Testis (tissue), 3 donors: ENCODE data around the gene SIX1. TPM values are rescaled to one million over a fixed set of nuclear protein-coding genes. Genes with fewer than 3 reads are reported as not detected.

Source experiments
- DNase-seq: peaks from one replicate; pipeline ENCODE4 v3.0.0-alpha.2; 2019
- H3K27ac ChIP-seq, 2 donors: fragments of 200-600 bp; sonication (generic); one replicate each; pipeline ENCODE4 v1.5.1; 2019
- H3K27me3 ChIP-seq: fragments of 200-600 bp; sonication (generic); one replicate; pipeline ENCODE4 v1.5.1; 2019
- H3K36me3 ChIP-seq: fragments of 200-600 bp; sonication (generic); one replicate; pipeline ENCODE4 v1.5.1; 2017; ENCODE audit warnings: low read depth; ENCODE audit errors: missing control alignments
- H3K4me1 ChIP-seq: fragments of 200-600 bp; sonication (generic); one replicate; pipeline ENCODE4 v1.5.1; 2019
- H3K4me3 ChIP-seq, 2 donors: fragments of 200-600 bp; sonication (generic); one replicate each; pipeline ENCODE4 v1.5.1; 2017 to 2019
- H3K9me3 ChIP-seq: fragments of 200-600 bp; sonication (generic); one replicate; pipeline ENCODE4 v1.5.1; 2017
- POLR2A ChIP-seq: fragments of 450-650 bp; IDR thresholded peaks from one replicate; pipeline ENCODE4 v1.6.1; 2017; ENCODE audit warnings: antibody characterized with exemption, mild to moderate bottlenecking, moderate library complexity
- WGBS, 2 donors: methylation state at CpG; one replicate each; pipeline ENCODE4 v1.1.5; 2018; 5-methylcytosine and 5-hydroxymethylcytosine counted together
- intact Hi-C: fragments of 100-400 bp; cut with DNase I; formaldehyde crosslinking; loops from one replicate; pipeline ENCODE4 v1.15.1; 2023; ENCODE audit warnings: low total_unique reads
- polyA plus RNA-seq: library from polyadenylated mRNA; stranded (reverse); fragments of 350-450 nt; fragmentation: Illumina TruSeq; extraction: RNeasy Lipid Tissue Mini Kit (QIAGEN cat#74804); gene quantifications from one replicate; pipeline ENCODE4 v1.2.3, GENCODE V29; 2014; ENCODE audit warnings: low read depth, low replicate concordance; ENCODE audit not compliant: insufficient read depth
- total RNA-seq, 2 donors: library from RNA; depleted of rRNA; stranded (reverse); fragments of >200 nt; gene quantifications; one replicate each; pipeline ENCODE4 v1.2.3, GENCODE V29; 2016
- TF ChIP-seq, protein P1 (sequence below), 3 experiments: fragments of 450-650 bp in 2 of 3; fragments of 200-600 bp in 1 of 3; sonication (generic) in 1 of 3; IDR thresholded peaks; one replicate each; pipeline ENCODE4 v1.5.1; 2016 to 2019; ENCODE audit warnings: antibody characterized with exemption in 3 of 3, mild to moderate bottlenecking in 2 of 3, moderate library complexity in 1 of 3

Gene SIX1
- total and polyA plus RNA-seq, 3 donors from 2014 or later = 3.0 to 9.0 (median 8.7) TPM

GRCh38 chr14:60628892-60629291 lies 20.4 kb downstream of the SIX1 start:
- H3K27ac ChIP-seq = no peak overlapping the region
- H3K27me3 ChIP-seq = no peaks in the 10 kb centered on the region
- no peak for TF ChIP-seq POLR2A
- TF ChIP-seq, protein P1, sequence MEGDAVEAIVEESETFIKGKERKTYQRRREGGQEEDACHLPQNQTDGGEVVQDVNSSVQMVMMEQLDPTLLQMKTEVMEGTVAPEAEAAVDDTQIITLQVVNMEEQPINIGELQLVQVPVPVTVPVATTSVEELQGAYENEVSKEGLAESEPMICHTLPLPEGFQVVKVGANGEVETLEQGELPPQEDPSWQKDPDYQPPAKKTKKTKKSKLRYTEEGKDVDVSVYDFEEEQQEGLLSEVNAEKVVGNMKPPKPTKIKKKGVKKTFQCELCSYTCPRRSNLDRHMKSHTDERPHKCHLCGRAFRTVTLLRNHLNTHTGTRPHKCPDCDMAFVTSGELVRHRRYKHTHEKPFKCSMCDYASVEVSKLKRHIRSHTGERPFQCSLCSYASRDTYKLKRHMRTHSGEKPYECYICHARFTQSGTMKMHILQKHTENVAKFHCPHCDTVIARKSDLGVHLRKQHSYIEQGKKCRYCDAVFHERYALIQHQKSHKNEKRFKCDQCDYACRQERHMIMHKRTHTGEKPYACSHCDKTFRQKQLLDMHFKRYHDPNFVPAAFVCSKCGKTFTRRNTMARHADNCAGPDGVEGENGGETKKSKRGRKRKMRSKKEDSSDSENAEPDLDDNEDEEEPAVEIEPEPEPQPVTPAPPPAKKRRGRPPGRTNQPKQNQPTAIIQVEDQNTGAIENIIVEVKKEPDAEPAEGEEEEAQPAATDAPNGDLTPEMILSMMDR (IDR thresholded peaks at IDR 0.05) = no peak
- no peak for DNase-seq
- H3K4me3 ChIP-seq = no peak overlapping the region
- H3K9me3 ChIP-seq = no peaks in the 10 kb centered on the region
- H3K36me3 ChIP-seq = no peaks in the 10 kb centered on the region
- no peaks in the 10 kb centered on the region for H3K4me1 ChIP-seq
- intact Hi-C loops = loop anchor here (10.0 kb wide), 2 partner anchors 396 to 626 kb away; no protein-coding TSS in a partner anchor
- WGBS, 2 donors = 82 to 92% methylated on average over 1 of the region's 1 CpG

DNA sequence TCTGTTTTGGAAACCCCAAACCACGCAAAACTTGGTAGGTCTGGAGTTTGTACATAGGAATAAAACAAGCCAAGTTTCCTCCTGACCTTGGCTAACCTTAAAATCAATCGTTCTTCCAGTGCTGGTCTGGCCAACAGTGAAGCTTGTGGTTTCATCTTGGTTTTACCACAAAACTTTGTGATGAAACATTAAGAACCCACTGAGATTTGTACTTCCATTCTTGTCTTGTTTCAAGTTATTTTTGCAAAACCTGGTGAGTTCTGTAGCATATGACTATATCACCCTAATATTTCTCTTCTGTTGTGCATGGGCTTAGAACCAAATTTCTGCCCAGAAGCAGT lies 26.4 kb downstream of the SIX1 start:
- Histone ChIP-seq H3K27ac (peak overlapping the region in 1 of 2 donors; percentile 31), H3K9me3 (no peaks in the 10 kb centered on the region), H3K4me1 (no peaks in the 10 kb centered on the region), H3K27me3 (no peaks in the 10 kb centered on the region), H3K4me3 (no peak overlapping the region), H3K36me3 (no peaks in the 10 kb centered on the region)
- intact Hi-C loops = loop anchor here (10.0 kb wide), 2 partner anchors 402 to 632 kb away; no protein-coding TSS in a partner anchor
- TF ChIP-seq, protein P1 (IDR thresholded peaks at IDR 0.05) = no peak
- TF ChIP-seq POLR2A = no peak
- DNase-seq = no peak
- WGBS, 2 donors = 37 to 43% methylated on average over 2 of the region's 2 CpGs

GRCh38 chr14:60622210-60622916 lies 26.9 kb downstream of the SIX1 start:
- intact Hi-C loops = loop anchor here (10.0 kb wide), 2 partner anchors 402 to 632 kb away; no protein-coding TSS in a partner anchor
- WGBS, 2 donors = 42 to 66% methylated on average over 5 of the region's 5 CpGs
- Histone ChIP-seq H3K36me3 (no peaks in the 10 kb centered on the region), H3K4me3 (no peak overlapping the region), H3K27me3 (no peaks in the 10 kb centered on the region), H3K9me3 (no peaks in the 10 kb centered on the region), H3K4me1 (no peaks in the 10 kb centered on the region), H3K27ac (peak overlapping the region; percentile 31 to 32)
- TF ChIP-seq POLR2A = no peak
- TF ChIP-seq, protein P1 (IDR thresholded peaks at IDR 0.05) = no peak
- DNase-seq = no peak

DNA sequence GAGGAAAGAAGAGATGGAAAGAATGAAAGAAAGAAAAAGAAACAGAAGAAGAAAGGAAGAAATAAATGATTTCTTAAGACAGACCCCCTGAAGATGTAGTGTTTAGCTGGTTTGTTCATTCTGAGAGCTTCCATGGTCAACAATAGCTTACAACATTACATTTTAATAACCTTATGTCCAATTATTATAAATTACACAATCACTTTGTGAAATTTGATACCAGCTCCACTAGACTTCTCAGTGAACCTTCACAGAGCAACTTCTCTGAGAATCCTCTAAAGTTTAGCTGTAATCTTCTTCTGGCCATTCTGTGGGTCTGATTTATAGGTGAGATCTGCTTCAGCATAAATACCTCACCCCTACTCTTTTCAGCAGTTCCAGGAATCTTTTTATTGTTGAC lies 27.9 kb downstream of the SIX1 start:
- no peaks in the 10 kb centered on the region for H3K36me3 ChIP-seq
- H3K9me3 ChIP-seq = no peaks in the 10 kb centered on the region
- no peak for DNase-seq
- no peak overlapping the region for H3K4me3 ChIP-seq
- intact Hi-C loops = loop anchor here (10.0 kb wide), 2 partner anchors 403 to 633 kb away; no protein-coding TSS in a partner anchor
- no peaks in the 10 kb centered on the region for H3K4me1 ChIP-seq
- H3K27me3 ChIP-seq = no peaks in the 10 kb centered on the region
- peak overlapping the region in 1 of 2 donors; percentile 31 for H3K27ac ChIP-seq
- TF ChIP-seq POLR2A = no peak
- TF ChIP-seq, protein P1 (IDR thresholded peaks at IDR 0.05) = no peak

DNA sequence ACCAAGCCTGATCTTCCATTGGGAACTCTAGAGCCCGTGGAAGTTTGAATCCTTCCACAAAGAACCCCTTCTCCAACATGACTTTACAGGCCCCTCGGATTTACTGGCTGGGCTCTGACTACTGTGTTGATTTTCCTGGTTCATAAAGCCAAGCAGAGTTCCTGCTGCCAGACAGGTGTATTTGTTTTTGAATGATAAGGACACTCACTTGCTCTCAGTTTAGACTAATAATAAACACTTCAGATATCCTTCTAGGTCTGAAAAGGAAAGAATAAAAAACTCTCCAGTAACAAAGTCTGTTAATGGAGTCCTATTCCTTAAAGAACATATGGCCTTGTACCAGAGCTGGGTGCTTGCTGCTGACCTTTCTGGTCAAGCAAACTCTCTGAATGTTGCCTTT lies 31.0 kb downstream of the SIX1 start:
- 79 to 80% methylated on average over 2 of the region's 2 CpGs for WGBS, 2 donors
- Histone ChIP-seq H3K4me1 (no peaks in the 10 kb centered on the region), H3K4me3 (no peak overlapping the region), H3K36me3 (no peaks in the 10 kb centered on the region), H3K27me3 (no peaks in the 10 kb centered on the region), H3K9me3 (no peaks in the 10 kb centered on the region), H3K27ac (no peak overlapping the region)
- intact Hi-C loops = no loop called here
- no peak for DNase-seq
- TF ChIP-seq, protein P1 (IDR thresholded peaks at IDR 0.05) = no peak
- no peak for TF ChIP-seq POLR2A
